GM12891 (cell line): ENCODE data around the gene SLC6A8.

Experiments
- PAX5 ChIP-seq: IDR thresholded peaks from 2 replicates; pipeline ENCODE4 v1.6.1; 2011; ENCODE audit warnings: low read length, moderate library complexity, mild to moderate bottlenecking; ENCODE audit not compliant: insufficient read depth, severe bottlenecking
- POLR2A ChIP-seq: IDR thresholded peaks from 2 replicates; pipeline ENCODE4 v1.6.1; 2011; ENCODE audit warnings: low read depth, low read length, control low read depth
- POLR2AphosphoS5 ChIP-seq: IDR thresholded peaks from 2 replicates; pipeline ENCODE4 v1.6.1; 2011; ENCODE audit warnings: low read depth, low read length, control low read depth
- POU2F2 ChIP-seq: IDR thresholded peaks from 2 replicates; pipeline ENCODE4 v1.6.1; 2011; ENCODE audit warnings: low read depth, mild to moderate bottlenecking, control low read depth, low read length, moderate library complexity
- SPI1 ChIP-seq: IDR thresholded peaks from 2 replicates; pipeline ENCODE4 v1.6.1; 2011; ENCODE audit warnings: low read depth, low read length, control low read depth
- TAF1 ChIP-seq: IDR thresholded peaks from 2 replicates; pipeline ENCODE4 v1.6.1; 2011; ENCODE audit warnings: low read depth, low read length, control low read depth

DNA sequence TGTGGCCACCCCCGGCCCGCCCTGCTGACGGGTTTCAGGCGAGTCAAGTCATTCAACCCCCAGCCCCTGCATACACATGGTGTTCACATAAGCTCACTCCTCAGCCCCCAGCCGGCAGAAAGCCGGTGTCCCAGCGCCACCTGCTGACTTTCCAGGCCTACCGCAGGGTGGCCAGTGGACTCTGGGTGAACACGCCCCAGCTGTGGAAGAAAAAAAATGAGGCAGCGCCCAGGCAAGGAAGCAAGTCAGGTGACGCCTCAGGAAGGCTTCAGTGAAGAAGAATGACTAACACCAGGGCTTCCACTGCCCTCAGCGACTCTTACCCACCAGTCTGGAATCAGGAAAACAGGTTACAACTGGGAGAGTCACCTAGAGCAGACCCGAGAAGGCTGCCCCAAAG lies 20.7 kb downstream of the SLC6A8 start:
- TF ChIP-seq POLR2A (no peak), SPI1 (no peak), POLR2AphosphoS5 (no peak), TAF1 (no peak), POU2F2 (no peak), PAX5 (no peak)
